Activated effector memory CD4-positive, alpha-beta T cell treated with anti-CD3 and anti-CD28 coated beads, Interleukin-2, amount 50 U/mL, for 16 hours (primary cell): Measurements from ENCODE around the gene ZGPAT.

Experiments
- DNase-seq: peaks from one replicate; pipeline ENCODE4 v3.0.0-alpha.2; 2020

The ZGPAT gene

DNA sequence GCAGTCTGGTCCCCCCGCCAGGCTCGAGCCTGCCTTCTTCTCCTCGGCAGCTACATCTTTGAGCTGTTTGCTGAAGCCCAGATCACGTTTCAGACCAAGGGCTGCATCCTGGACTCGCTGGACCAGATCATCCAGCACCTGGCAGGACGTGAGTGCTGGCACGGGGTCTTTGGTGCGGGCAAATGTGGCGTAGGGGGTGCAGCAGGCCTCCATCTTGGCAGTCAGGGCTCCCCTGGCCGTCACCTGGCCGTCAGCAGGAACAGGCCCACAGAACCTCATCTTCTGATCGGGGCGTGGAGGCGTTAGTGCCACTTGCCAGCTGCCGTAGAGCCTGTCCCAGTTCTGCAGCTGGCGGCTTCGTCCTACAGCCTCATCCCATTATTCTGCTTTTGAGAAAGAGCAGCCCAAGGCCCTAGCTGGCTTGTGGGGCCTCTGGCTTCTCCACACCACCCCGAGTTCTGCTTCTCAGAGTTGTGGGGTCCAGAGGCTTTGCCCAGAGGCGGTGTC lies 28.0 kb upstream of the ZGPAT start:
- DNase-seq, result no peak

DNA sequence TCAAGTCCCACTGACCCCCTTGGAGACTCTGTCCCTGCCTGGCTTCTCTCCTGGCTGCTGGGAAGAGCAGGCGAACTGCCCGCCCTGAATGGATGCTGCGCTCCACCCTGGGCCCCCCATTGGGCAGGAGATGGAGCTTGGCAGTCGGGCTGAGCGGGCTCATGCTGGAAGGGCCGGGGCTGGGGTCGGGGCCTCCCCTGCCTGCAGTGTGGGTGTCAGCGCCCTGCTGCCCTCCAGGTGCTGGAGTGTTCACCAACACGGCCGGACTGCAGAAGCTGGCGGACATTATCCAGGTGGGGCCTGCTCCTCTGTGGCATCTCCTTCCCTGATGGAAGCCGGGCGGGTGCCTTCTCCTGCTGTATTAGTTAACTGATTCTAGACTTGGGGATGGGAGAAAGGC lies 27.4 kb upstream of the ZGPAT start:
- no peak for DNase-seq

DNA sequence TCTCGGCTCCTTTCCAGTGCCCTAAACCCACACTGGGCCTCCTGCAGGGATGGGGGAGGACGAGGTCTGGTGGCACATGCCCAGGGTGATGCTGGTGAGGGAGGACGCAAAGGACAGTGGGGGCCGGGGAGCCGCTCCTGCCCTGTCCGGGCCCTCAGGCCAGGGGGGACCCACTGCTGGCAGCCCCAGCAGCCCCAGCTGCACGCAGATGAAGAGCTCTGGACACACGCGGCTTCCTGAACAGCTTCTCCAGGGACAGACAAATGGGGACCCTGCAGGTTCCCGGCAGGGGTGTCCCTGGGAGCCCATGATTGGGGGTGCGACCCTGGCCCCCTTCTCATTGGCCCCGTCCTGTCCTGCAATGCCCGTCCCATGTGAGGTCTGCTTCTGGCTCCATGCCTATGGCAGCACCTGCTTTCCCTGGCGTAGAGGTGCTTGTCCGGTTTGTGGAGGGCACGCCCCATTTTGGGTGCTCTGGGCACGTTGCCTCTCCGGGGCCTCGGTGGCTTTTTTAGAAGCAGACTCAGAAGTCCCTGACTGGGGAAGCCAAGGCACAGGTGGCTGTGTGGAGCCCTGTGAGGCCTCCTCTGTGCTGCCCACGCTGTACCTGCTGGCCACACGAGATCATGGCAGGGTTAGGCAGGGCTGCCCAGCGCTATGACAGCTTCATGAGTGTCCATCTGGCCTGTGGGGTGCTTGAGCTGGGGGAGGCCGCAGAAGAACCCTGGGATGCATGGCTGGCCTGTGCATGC lies 26.8 kb upstream of the ZGPAT start:
- DNase-seq, result no peak

DNA sequence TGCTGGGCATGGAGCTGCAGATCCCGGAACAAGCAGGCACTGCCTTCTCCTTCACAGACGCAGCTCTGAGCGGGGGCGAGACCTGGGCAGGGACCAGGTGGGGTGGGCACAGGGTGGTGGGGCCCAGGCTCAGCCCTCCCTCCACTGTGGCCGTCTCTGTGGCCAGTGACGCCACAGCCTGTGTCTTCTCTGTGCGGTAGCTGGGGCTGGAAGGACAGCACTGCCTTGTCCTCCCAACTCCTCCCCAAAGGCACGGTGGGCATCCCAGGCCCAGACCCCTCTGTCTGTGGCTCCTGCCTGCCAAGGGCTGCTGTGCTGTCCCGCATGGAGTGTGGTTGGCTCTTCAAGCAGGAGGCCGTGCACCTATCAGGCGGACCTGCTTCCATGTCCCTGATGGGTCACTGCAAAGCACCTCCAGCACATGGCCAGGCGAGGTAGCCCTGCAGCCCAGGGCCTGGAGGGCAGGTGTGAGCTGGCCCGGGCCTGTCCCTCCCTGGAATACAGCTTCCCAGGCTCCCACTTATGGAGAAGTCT lies 26.2 kb upstream of the ZGPAT start:
- no peak for DNase-seq

DNA sequence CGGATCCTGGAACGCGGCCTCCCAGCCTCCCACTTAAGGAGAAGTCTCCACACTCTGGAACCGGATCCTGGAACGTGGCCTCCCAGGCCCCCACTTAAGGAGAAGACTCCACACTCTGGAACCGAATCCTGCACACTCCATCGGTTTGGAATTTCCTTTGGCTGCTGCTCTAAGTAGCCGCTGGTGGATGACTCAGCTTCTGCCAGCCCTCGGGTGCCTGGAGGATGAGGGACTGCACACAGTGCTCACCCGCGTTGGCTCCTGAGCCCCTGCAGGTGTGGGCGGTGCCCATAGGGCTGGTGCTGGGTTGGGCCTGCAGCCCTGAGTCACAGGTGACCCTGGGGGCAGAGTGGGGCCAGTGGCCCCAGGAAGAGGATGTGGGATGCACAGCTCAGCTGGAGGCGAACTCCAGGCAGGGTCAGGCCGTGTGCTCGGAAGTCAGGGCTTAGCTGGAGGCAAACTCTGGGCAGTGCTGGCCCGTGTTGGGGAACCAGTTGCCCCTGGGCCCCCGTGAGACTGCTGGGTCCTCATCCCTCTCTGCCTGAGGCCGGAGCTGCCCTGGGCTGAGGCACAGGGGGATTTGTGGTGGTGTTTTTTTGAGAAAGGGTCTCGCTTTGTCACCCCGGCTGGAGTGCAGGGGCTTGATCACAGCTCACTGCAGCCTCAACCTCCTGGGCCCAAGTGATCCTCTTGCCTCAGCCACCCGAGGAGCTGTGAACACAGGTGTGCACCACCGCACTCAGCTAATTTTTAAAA lies 25.3 kb upstream of the ZGPAT start:
- no peak for DNase-seq

DNA sequence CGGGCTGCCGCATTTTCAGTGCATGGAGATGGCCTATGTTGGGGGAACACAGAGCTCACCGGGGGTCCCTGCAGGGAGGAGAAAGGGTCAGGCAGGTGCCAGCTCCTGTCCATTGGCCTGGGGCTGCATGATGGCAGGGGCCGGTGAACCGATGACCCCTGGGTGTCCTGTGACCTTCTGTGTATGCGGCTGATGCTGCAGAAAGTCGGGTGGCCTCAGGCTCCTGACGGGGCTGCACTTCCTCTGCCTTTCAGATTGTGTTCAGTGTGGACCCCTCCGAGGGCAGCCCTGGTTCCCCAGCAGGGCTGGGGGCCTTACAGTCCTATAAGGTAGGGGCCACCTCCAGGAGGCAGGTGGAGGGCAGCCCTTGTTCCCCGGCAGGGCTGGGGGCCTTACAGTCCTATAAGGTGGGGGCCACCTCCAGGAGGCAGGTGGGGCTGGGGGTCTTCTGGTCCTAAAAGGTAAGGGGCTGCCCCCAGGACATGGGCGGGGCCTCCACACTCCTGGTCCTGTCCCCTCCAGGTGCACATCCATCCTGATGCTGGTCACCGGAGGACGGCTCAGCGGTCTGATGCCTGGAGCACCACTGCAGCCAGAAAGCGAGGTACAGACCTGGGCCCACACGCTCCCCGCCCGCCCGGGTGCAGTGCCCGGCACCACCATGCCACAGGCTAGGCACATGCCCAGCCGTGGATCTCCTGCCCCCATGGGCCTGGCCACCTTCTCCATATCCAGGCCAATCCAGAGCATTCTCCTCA lies 22.4 kb upstream of the ZGPAT start:
- DNase-seq, result no peak

DNA sequence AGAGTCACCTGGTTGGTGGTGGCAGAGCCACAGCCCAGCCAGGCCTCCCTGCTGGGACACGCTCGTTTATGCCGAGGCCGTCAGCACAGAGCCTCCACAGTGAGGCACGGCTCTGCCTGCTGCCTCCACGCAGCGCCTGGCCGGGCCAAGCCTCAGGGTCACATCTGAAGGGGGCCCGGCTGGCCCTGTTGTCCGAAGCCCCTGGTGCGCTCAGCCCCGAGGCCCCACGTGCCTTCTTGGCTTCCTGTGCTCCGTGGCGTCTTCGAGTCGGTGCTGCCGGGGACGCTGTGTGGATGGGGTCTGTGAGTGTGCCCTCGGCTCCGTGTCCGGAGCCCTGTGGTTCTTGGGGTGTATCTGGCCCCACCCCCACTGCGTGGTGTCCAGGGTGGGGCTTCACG lies 21.7 kb upstream of the ZGPAT start:
- DNase-seq, result no peak

DNA sequence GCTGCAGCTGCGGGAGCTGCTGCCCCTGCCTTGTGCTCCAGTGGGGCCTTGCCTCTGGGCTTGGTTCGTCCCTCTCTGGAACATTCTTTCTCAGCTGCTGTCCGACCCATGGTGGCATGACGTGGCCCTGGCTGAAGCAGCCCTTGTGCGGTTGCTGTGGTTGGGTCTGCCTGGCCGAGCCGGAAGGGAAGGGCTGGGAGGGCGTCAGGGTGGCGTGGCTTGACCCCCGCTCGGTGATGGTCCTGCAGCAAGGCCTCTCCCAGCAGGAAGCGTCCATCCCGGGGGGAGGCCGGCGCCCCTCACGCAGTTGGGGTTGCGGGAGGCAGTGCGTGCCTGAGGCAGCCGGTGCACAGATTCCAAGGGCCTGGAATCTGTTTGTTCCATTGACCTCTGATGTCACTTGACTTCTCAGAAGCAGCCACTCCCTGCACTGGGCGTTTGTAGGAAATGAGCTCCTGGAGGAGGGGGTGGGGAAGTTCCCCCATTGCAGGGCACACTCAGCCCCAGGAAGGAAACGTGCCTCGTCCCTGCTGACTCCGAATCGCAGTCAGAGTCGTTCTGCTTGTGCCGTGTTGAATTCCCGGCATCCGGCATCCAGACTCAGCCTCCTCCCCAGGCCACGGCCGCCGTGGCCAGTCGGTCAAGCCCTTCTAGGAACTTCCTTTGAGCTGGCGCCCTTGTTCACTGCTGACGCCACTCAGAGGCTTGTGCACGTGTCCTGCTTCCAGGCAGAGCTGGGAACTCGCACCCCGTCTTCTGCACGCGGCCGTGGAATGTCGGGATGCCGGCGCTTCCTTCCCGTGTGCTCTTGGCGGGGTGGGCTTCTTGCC lies 21.1 kb upstream of the ZGPAT start:
- peak; percentile 76 for DNase-seq

DNA sequence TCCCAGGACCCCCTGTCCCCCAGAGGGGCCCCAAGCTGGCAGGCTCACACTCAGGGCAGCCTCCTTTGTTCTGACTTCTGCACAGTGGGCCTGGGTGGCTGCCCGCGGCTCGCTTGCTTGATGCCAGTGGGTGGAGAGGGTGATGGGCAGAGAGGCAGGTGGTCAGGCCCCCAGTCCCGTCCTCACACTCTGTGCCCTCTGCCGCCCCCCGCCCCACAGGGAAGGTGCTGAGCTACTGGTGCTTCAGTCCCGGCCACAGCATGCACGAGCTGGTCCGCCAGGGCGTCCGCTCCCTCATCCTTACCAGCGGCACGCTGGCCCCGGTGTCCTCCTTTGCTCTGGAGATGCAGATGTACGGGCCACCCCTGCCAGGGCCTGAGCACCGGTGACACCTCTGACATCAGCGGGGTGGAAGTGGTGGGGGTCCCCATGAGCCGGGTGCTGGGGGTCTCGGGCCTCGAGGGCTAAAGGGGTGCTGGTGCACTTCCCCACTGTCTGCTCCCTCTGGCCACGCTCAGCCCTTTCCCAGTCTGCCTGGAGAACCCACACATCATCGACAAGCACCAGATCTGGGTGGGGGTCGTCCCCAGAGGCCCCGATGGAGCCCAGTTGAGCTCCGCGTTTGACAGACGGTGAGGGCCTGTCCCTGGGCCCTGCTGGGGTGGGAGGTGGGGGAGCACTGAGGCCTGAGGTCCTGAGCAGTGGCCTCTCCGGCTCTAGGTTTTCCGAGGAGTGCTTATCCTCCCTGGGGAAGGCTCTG lies 20.2 kb upstream of the ZGPAT start:
- DNase-seq, result no peak

DNA sequence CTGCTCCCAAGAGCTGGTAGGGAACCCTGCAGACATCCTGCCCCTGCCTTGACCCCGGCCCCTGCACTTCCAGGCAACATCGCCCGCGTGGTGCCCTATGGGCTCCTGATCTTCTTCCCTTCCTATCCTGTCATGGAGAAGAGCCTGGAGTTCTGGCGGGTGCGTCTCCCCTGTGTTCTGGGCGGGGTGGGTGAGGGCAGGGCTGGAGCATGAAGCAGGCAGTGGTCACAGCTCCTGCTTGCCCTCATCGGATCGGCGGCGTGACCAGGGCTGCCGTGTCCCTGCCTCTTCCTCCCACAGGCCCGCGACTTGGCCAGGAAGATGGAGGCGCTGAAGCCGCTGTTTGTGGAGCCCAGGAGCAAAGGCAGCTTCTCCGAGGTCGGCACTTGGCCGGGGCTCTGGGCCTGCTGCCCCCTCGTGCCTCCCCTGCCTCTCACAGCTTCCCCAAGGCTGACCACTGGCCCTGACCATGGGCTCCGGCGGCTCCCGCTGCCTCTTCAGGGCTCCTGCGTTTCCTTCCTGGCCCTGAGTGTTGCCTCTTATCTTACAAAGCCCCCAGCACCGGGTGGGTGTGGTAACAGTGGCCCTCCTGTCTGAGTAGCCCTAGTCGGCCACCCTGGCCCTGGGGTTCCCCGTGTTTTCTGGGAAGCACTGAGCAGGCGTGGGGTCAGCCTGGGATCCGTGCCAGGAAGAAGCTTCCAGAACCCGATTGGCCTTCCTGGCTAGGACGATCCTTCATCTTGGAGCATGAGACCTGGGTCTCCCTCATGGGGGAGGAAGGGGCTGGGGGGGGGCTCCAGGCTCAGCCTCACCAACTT lies 19.4 kb upstream of the ZGPAT start:
- no peak for DNase-seq

DNA sequence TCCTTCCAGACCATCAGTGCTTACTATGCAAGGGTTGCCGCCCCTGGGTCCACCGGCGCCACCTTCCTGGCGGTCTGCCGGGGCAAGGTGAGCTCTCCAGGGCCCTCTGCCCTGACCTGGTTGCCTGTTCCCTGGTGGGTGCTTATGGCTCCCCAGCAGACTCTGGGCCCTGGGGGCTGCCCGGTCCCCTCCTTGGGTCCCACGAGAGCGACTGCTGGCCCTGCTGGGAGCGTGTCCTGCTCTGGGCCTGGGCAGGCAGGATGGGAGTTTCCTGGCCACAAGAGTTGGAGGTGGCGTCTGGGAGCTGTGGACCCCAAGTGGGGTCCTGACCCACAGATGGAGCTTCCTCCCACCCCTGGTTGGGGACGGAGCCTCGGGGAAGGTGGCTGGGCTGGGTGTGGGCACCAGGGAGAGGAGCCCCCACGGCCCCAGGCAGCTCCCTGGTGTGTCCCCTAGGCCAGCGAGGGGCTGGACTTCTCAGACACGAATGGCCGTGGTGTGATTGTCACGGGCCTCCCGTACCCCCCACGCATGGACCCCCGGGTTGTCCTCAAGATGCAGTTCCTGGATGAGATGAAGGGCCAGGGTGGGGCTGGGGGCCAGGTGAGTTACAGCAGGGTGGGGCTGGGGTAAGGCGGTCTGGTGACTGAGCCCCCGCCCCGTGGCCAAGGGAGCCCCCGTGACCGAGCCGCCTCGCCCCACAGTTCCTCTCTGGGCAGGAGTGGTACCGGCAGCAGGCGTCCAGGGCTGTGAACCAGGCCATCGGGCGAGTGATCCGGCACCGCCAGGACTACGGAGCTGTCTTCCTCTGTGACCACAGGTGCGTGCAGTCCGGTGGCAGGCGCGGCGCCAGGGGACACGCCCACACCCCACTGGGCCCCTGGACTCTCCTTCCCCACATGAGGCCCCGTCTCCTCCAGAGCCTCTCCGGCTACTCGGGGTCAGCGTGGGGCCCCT lies 18.5 kb upstream of the ZGPAT start:
- DNase-seq, result no peak

DNA sequence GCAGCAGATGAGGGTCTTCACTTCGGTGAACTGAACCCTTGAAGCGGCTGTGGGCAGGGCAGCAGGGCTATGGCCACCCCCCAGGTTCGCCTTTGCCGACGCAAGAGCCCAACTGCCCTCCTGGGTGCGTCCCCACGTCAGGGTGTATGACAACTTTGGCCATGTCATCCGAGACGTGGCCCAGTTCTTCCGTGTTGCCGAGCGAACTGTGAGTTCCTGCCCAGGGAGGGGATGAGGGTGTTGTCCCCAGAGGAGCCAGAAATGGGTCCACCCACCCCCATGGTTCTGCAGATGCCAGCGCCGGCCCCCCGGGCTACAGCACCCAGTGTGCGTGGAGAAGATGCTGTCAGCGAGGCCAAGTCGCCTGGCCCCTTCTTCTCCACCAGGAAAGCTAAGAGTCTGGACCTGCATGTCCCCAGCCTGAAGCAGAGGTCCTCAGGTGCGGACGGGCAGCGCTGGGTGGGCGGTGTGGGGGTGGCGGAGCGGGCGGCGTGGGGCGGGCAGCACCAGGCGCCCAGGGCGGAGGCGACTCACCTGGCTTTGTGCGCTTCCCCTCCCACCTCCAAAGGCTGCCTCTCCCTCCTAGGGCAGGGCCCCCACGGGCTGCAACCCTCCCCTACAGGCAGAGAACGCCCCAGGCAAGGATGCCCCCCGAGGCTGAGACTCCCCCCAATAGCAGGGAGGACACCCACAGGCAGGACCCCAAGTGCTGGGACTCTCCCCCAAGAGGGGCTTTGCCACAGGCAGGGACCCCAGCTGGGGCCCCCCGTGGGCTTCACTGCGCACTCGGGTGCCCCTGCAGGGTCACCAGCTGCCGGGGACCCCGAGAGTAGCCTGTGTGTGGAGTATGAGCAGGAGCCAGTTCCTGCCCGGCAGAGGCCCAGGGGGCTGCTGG lies 17.6 kb upstream of the ZGPAT start:
- no peak for DNase-seq

DNA sequence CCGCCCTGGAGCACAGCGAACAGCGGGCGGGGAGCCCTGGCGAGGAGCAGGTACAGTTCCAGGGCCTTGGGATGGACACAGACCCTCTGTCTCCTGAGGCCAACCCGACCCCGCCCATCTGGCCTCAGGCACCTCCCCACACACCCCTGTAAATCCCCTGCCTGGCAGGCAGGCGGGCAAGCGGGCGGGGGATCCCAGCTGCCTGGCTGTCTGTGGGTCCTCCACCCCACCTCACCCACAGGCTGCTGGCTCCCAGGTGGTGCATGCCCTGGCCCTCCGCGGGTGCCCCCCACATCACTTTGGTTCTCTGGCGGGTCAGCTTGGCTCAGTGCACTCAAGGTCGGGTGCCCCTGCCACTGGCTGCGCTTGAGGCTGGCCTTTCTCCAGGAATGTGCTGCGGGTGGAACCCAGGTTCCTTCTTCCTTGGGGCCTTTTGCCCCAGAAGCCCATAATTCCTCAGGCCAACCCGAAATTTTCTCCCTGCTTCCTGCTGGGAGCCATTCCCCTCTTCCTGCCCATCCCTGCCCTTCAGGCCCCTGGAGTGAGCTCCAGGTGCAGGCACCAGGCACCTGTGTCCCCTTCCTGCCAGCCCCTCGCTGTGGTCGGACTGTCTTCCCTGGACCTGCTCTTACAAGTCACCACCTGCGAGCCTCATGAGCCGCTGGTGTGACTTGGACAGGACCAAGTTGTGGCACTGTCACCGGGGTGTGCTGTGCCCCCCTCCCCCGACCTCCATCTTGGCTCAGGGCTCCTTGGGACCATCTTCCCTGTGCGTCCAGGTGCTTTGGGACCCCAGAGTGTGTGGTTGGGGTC lies 16.7 kb upstream of the ZGPAT start:
- no peak for DNase-seq

DNA sequence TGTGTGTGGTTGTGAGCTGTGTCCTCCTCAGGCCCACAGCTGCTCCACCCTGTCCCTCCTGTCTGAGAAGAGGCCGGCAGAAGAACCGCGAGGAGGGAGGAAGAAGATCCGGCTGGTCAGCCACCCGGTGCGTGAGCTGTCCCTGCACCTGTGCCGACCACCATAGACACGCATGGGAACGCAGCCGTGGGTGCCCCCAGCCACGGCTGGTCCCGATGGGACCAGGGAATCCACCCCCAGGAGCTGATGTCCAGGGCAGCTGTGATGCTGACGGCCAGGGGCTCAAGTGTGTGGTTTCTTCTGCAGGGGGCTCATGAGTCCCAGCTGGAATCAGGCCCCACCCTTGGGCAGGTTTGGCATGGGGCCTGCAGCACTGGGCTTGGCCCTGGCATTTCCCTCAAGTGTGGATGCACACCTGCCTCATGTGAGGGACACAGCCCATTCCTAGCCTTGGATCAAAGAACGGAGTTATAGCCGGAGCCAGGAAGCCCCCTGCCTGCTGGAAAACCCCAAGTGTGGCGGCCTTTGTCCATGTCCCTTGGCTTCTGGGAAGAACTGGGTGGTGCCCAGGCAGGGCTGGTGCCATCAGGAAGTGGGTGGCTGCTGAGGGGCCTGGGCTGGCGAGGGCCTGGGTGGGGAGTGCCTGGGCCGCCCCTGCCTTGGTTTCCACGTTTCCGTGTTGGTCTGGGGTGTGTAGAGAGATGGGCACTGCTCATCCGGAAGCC lies 16.0 kb upstream of the ZGPAT start:
- DNase-seq, result no peak

DNA sequence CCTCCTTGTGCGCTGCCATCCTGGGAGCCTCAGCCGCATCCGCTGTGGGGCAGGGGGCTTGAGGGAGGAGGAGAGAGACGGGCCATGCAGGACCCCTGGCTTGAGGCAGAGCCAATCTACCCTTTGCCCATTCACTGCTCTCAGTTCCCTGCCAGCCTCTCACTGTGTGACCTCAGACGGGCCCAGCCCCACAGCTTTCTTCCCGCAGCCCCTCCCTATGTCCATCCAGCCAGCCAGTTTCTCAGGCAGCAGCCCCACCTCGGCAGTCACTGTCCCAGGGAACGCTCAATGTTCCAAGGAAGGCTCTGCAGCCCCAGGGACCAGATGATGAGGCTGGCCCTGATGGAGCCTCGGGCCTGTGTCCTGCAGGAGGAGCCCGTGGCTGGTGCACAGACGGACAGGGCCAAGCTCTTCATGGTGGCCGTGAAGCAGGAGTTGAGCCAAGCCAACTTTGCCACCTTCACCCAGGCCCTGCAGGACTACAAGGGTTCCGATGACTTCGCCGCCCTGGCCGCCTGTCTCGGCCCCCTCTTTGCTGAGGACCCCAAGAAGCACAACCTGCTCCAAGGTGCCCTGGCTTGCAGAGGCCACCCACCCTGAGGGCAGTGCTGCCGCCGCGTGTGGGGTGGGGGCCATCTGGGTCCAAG lies 15.3 kb upstream of the ZGPAT start:
- DNase-seq, result no peak

DNA sequence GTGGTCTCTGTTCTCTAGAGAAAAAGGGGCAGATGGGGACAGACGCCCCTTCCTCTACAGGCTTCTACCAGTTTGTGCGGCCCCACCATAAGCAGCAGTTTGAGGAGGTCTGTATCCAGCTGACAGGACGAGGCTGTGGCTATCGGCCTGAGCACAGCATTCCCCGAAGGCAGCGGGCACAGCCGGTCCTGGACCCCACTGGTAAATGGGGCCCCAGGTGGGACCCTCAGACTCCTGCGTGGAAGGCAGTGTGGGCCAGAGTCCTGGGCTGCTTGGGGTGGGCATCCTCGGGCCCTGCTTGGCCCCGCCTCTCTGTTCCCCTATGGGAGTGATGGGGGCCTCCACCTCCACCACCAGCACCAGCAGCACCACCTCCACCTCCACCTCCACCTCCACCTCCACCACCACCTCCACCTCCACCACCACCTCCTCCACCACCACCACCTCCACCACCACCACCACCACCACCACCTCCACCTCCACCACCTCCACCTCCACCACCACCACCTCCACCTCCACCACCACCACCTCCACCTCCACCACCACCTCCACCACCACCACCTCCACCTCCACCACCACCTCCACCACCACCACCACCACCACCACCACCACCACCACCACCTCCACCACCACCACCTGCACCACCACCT lies 14.6 kb upstream of the ZGPAT start:
- DNase-seq, result no peak
